CD14-positive monocyte (primary cell): ENCODE data around the gene YAF2. TPM values are rescaled to one million over a fixed set of nuclear protein-coding genes. Genes with fewer than 3 reads are reported as not detected.
A peak's percentile ranks its signal among the peaks of the same experiment; 100 is the strongest.

Experiments
- DNase-seq, 3 donors: peaks; one replicate each; pipeline ENCODE4 v3.0.0-alpha.2; 2011 to 2022
- H2AFZ ChIP-seq: 2 replicates; pipeline ENCODE4 v1.6.0; 2012; ENCODE audit warnings: mild to moderate bottlenecking, low read depth, low read length, inconsistent platforms; ENCODE audit not compliant: insufficient read depth, poor library complexity, severe bottlenecking
- H3K27ac ChIP-seq, 2 donors: 1 replicate in 1 of 2; 2 replicates in 1 of 2; pipeline ENCODE4 v1.5.1; 2012 to 2013; ENCODE audit warnings: low read length in 2 of 2, control low read depth in 1 of 2, inconsistent platforms in 1 of 2, low read depth in 1 of 2, mild to moderate bottlenecking in 1 of 2
- H3K27me3 ChIP-seq, 2 donors: one replicate each; pipeline versions ENCODE4 v1.6.0 to v1.6.1; 2011 to 2013; ENCODE audit warnings: low read length in 2 of 2; ENCODE audit not compliant: control insufficient read depth in 2 of 2, insufficient read depth in 2 of 2
- H3K36me3 ChIP-seq, 2 donors: replicated peaks in 1 of 2; 1 replicate in 1 of 2; 2 replicates in 1 of 2; pipeline versions ENCODE4 v1.5.1 to v1.6.1; 2012 to 2013; ENCODE audit warnings: low read length in 2 of 2, control low read depth in 1 of 2, inconsistent platforms in 1 of 2, mild to moderate bottlenecking in 1 of 2; ENCODE audit not compliant: insufficient read depth in 2 of 2, control insufficient read depth in 1 of 2
- H3K4me1 ChIP-seq, 2 donors: 1 replicate in 1 of 2; 2 replicates in 1 of 2; pipeline versions ENCODE4 v1.5.1 to v1.6.1; 2012 to 2013; ENCODE audit warnings: low read length in 2 of 2, control low read depth in 1 of 2, inconsistent platforms in 1 of 2, mild to moderate bottlenecking in 1 of 2, moderate library complexity in 1 of 2; ENCODE audit not compliant: insufficient read depth in 2 of 2, control insufficient read depth in 1 of 2
- H3K4me2 ChIP-seq: replicated peaks from 2 replicates; pipeline ENCODE3; 2012; ENCODE audit warnings: low read length, moderate library complexity, mild to moderate bottlenecking; ENCODE audit not compliant: poor library complexity, severe bottlenecking; ENCODE audit errors: extremely low read depth
- H3K4me3 ChIP-seq, 3 experiments: fragments of 200-600 bp in 1 of 3; sonication (generic) in 1 of 3; replicated peaks in 1 of 3; 1 replicate in 2 of 3; 2 replicates in 1 of 3; pipeline ENCODE4 v1.5.1; 2011 to 2013; ENCODE audit warnings: low read length in 3 of 3, mild to moderate bottlenecking in 3 of 3, control low read depth in 2 of 3, low read depth in 2 of 3, inconsistent platforms in 1 of 3, moderate library complexity in 1 of 3
- H3K79me2 ChIP-seq: 2 replicates; pipeline ENCODE4 v1.6.0; 2012; ENCODE audit warnings: mild to moderate bottlenecking, control low read depth, inconsistent platforms, low read length, moderate library complexity; ENCODE audit not compliant: insufficient read depth
- H3K9ac ChIP-seq: 2 replicates; pipeline ENCODE4 v1.6.0; 2017; ENCODE audit warnings: low read length, mild to moderate bottlenecking; ENCODE audit not compliant: insufficient read depth, poor library complexity, severe bottlenecking
- H3K9me3 ChIP-seq, 2 donors: replicated peaks in 1 of 2; 1 replicate in 1 of 2; 2 replicates in 1 of 2; pipeline versions ENCODE4 v1.5.1 to v1.6.1; 2012 to 2013; ENCODE audit warnings: low read length in 2 of 2, control low read depth in 1 of 2; ENCODE audit not compliant: control insufficient read depth in 1 of 2, insufficient read depth in 1 of 2
- H4K20me1 ChIP-seq: 2 replicates; pipeline ENCODE4 v1.6.0; 2012; ENCODE audit warnings: mild to moderate bottlenecking, low read length, control low read depth, moderate library complexity; ENCODE audit not compliant: insufficient read depth
- H3K27ac Mint-ChIP-seq, 7 donors: one replicate each; pipeline ENCODE4 v1.8.0; 2020; ENCODE audit warnings: mild to moderate bottlenecking in 7 of 7, mixed read lengths in 7 of 7, moderate library complexity in 6 of 7, inconsistent platforms in 2 of 7
- H3K27me3 Mint-ChIP-seq, 3 donors: one replicate each; pipeline ENCODE4 v1.8.0; 2021 to 2022; ENCODE audit warnings: low read depth in 3 of 3, mild to moderate bottlenecking in 3 of 3, mixed read lengths in 3 of 3, moderate library complexity in 3 of 3, inconsistent platforms in 1 of 3
- H3K36me3 Mint-ChIP-seq, 2 donors: one replicate each; pipeline ENCODE4 v1.8.0; 2020; ENCODE audit warnings: mixed read lengths in 2 of 2, inconsistent platforms in 1 of 2, mild to moderate bottlenecking in 1 of 2
- H3K4me1 Mint-ChIP-seq: one replicate; pipeline ENCODE4 v1.8.0; 2020; ENCODE audit warnings: mild to moderate bottlenecking, mixed read lengths
- H3K4me3 Mint-ChIP-seq, 2 donors: one replicate each; pipeline ENCODE4 v1.8.0; 2020; ENCODE audit warnings: mild to moderate bottlenecking in 2 of 2, mixed read lengths in 2 of 2, moderate library complexity in 1 of 2
- H3K9me3 Mint-ChIP-seq, 7 donors: one replicate each; pipeline ENCODE4 v1.8.0; 2020 to 2022; ENCODE audit warnings: mixed read lengths in 7 of 7, mild to moderate bottlenecking in 6 of 7, moderate library complexity in 6 of 7, inconsistent platforms in 2 of 7
- WGBS: methylation state at CpG from one replicate; pipeline ENCODE4 v1.1.5; 2013; ENCODE audit warnings: missing lambda C conversion rate; ENCODE audit not compliant: insufficient coverage; 5-methylcytosine and 5-hydroxymethylcytosine counted together
- intact Hi-C, 2 donors: fragments of 100-400 bp; cut with micrococcal nuclease; formaldehyde crosslinking; loops; one replicate each; pipeline versions ENCODE4 v1.15.0 to v1.15.1; 2023
- polyA plus RNA-seq, 3 donors: library from polyadenylated mRNA; depleted of rRNA in 1 of 3; unstranded in 2 of 3; stranded (reverse) in 1 of 3; fragments of 300-500 nt in 2 of 3; fragments of >200 nt in 1 of 3; fragmentation: Illumina TruSeq in 2 of 3; gene quantifications; 1 replicate in 2 of 3; 2 replicates in 1 of 3; pipeline ENCODE4 v1.2.3, GENCODE V29; 2012 to 2021
- TF ChIP-seq, protein P1 (sequence below): fragments of 200-600 bp; IDR thresholded peaks from one replicate; pipeline ENCODE4 v1.8.0; 2022; ENCODE audit warnings: antibody characterized with exemption, mild to moderate bottlenecking

The YAF2 gene
- polyA plus RNA-seq, 3 donors, result 6.2 to 11.0 (median 8.5) TPM

DNA sequence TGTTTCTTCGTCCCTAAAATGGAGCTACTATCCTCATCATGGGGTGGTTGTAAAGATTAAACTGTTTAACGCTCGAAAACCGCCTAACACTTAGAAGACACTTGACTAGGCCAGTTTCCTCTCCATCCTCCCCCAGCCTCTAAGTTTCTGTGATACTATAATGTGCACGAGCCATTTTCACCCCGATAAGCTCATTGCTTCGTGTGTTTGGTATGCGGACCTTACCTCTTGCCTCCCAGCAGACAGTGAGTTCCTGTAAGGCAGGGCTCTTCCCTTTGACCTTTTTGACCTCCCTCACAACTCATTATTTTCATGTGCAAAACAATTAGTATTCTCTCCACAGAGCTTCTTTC, 92.9 kb downstream of the YAF2 start:
- Histone ChIP-seq H3K36me3 (no peaks in the 10 kb centered on the region), H3K79me2 (peaks cover 40% of the 10 kb centered on the region), H2AFZ (peak overlapping the region; percentile 89), H3K9me3 (no peaks in the 10 kb centered on the region), H4K20me1 (peaks cover 24% of the 10 kb centered on the region), H3K27me3 (no peaks in the 10 kb centered on the region), H3K4me2 (peak overlapping the region; percentile 82), H3K4me1 (peaks cover 16 to 34% of the 10 kb centered on the region in 2 donors), H3K9ac (peak overlapping the region; percentile 75), H3K27ac (peak overlapping the region; percentile 17 to 70), H3K4me3 (peak overlapping the region; percentile 62 to 90 (median 82))
- H3K9me3 Mint-ChIP-seq, result no peaks in the 10 kb centered on the region
- H3K27me3 Mint-ChIP-seq, result peaks cover 0 to 3% (median 3%) of the 10 kb centered on the region in 3 donors
- H3K4me3 Mint-ChIP-seq, result peak overlapping the region; percentile 79 to 93
- TF ChIP-seq, protein P1, sequence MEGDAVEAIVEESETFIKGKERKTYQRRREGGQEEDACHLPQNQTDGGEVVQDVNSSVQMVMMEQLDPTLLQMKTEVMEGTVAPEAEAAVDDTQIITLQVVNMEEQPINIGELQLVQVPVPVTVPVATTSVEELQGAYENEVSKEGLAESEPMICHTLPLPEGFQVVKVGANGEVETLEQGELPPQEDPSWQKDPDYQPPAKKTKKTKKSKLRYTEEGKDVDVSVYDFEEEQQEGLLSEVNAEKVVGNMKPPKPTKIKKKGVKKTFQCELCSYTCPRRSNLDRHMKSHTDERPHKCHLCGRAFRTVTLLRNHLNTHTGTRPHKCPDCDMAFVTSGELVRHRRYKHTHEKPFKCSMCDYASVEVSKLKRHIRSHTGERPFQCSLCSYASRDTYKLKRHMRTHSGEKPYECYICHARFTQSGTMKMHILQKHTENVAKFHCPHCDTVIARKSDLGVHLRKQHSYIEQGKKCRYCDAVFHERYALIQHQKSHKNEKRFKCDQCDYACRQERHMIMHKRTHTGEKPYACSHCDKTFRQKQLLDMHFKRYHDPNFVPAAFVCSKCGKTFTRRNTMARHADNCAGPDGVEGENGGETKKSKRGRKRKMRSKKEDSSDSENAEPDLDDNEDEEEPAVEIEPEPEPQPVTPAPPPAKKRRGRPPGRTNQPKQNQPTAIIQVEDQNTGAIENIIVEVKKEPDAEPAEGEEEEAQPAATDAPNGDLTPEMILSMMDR, result no peak
- H3K36me3 Mint-ChIP-seq, result peaks cover 0 to 4% of the 10 kb centered on the region in 2 donors
- peak overlapping the region; percentile 48 to 86 (median 66) for H3K27ac Mint-ChIP-seq
- peaks cover 38% of the 10 kb centered on the region for H3K4me1 Mint-ChIP-seq
- DNase-seq, result peak in 1 of 3 donors; percentile 8
- intact Hi-C loops, result loop anchor here (10.0 kb wide), 2 partner anchors 90 to 180 kb away; partner anchors contain the start of genes PPHLN1 (in 1 of the 2), YAF2 (in 1 of the 2) and ZCRB1 (in 1 of the 2)
- WGBS, result 13% methylated on average over 4 of the region's 8 CpGs

DNA sequence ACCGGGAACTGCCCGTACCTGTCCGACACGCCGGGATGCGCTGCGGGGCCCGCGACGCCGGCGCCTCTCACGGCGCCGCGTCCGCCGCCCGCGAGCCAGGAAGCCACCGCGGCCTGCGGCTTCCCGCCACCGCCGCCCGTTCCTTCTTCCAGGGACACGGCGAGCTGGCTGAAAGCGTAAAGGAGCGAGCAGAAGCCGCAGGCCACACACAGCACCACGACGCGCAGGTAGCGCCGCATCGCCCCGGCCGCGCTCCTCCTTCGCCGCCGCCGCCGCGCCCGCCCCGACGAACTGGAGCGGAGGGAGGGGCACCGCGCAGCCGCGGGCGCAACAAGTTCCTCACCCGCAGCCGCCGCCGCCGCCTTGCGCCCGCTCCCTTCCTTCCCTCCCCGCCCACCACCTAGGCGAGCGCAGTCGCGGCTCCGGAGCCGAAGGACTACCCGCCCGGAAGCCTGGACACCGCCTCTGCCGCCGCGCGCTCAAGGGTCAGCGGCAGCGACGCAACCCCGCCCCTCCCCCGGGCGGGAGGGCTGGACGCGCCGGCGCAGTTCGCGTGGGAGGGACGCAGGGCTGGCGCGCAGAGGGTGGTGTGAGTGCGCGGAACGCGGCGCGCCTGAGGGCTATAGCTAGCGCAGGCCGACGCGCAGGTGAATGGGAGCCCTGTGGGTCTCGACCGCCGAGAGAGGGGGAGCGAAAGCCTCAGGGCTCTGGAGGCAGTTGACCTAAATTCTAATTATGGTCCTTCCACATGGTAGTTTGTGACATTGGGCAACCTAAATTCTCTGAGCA, 93.4 kb downstream of the YAF2 start, which contains the start of gene GXYLT1:
GXYLT1 (minus strand) TSS at position 467 of the 789 bp plus-strand sequence; CDS start at position 239, 228 bp downstream.
- peak; percentile 90 to 93 (median 92) for DNase-seq
- H3K4me1 Mint-ChIP-seq, result peaks cover 38% of the 10 kb centered on the region
- peaks cover 26% of the 10 kb centered on the region for H4K20me1 ChIP-seq
- H3K27ac Mint-ChIP-seq, result peak within 1 kb of the TSS; percentile 85 to 94 (median 91)
- H3K36me3 ChIP-seq, result no peaks in the 10 kb centered on the region
- WGBS, result under 1% methylated on average over 94 of the region's 106 CpGs
- no peaks in the 10 kb centered on the region for H3K9me3 Mint-ChIP-seq
- H3K9ac ChIP-seq, result peak within 1 kb of the TSS; percentile 75
- peaks cover 46% of the 10 kb centered on the region for H3K79me2 ChIP-seq
- peaks cover 16 to 34% of the 10 kb centered on the region in 2 donors for H3K4me1 ChIP-seq
- H3K4me2 ChIP-seq, result peak within 1 kb of the TSS; percentile 82
- H3K27me3 Mint-ChIP-seq, result peaks cover 0 to 3% (median 3%) of the 10 kb centered on the region in 3 donors
- H3K4me3 ChIP-seq, result peak within 1 kb of the TSS; percentile 62 to 90 (median 82)
- peak within 1 kb of the TSS; percentile 97 to 98 for H3K4me3 Mint-ChIP-seq
- intact Hi-C loops, result loop anchor here (10.0 kb wide), 2 partner anchors 90 to 180 kb away; partner anchors contain the start of genes PPHLN1 (in 1 of the 2), YAF2 (in 1 of the 2) and ZCRB1 (in 1 of the 2)
- TF ChIP-seq, protein P1, result no peak
- peak within 1 kb of the TSS; percentile 32 to 70 for H3K27ac ChIP-seq
- peak within 1 kb of the TSS; percentile 89 for H2AFZ ChIP-seq
- peaks cover 0 to 4% of the 10 kb centered on the region in 2 donors for H3K36me3 Mint-ChIP-seq
- no peaks in the 10 kb centered on the region for H3K9me3 ChIP-seq
- H3K27me3 ChIP-seq, result no peaks in the 10 kb centered on the region
